ENCODE results near the gene CMTR1.

The CMTR1 gene

DNA sequence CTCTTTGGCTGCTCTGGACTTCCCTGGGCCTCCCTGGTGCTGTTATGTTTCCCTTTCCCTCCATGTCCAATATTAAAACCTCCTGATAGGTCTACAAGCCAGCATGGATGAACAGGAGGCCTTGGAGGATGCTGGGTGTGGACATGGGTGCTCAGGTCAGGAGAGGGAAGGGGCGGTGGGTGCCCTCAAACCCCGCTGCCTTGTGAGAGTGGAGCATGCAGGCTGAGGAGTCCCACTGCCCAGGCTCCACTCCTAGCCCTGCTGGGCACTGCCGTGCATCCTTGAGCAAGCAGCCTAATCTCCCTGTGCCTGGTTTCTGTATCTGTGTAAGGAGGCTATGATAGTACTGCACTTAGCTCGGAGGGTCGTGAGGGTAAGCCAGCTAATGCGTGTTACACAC, 85.1 kb downstream of the CMTR1 start:
- no peaks in the 10 kb centered on the region for H3K36me3 ChIP-seq (ENCODE audit: insufficient read depth, low read depth, low read length)
- no peak overlapping the region for H3K9ac ChIP-seq (ENCODE audit: low read depth, low read length)
- H3K4me3 ChIP-seq (ENCODE audit: low read length), result no peak overlapping the region
- no peaks in the 10 kb centered on the region for H3K9me3 ChIP-seq (ENCODE audit: insufficient read depth, low read depth, low read length)
- peaks cover 34% of the 10 kb centered on the region for H3K4me1 ChIP-seq (ENCODE audit: insufficient read depth, low read length)
- peaks cover 24% of the 10 kb centered on the region for H3K27me3 ChIP-seq (ENCODE audit: insufficient read depth, low read length)
- no peak overlapping the region for H3K27ac ChIP-seq (ENCODE audit: low read length)

DNA sequence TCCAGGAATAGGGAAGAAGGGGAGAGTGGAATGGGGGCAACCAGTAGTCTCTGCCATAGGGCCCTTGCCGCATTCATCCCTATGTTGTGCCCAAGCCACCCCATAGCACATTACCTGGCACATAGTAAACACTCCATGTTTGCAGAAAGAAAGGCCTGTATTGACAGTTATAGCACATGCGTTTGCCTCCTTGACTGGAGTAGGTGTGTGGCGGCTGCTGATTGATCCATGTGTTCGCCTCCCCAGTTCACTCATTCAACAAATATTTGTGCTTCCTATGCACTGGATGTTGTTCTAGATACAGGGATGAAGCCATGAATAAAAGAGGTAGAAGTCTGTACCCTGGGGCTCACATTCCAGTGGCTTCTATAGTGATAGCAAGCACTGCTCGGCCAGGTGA, 86.4 kb downstream of the CMTR1 start:
- Histone ChIP-seq H3K4me1 (ENCODE audit: insufficient read depth, low read length) (peaks cover 21% of the 10 kb centered on the region), H3K9ac (ENCODE audit: low read depth, low read length) (no peak overlapping the region), H3K36me3 (ENCODE audit: insufficient read depth, low read depth, low read length) (no peaks in the 10 kb centered on the region), H3K9me3 (ENCODE audit: insufficient read depth, low read depth, low read length) (no peaks in the 10 kb centered on the region), H3K4me3 (ENCODE audit: low read length) (no peak overlapping the region), H3K27me3 (ENCODE audit: insufficient read depth, low read length) (peaks cover 11% of the 10 kb centered on the region), H3K27ac (ENCODE audit: low read length) (no peak overlapping the region)

DNA sequence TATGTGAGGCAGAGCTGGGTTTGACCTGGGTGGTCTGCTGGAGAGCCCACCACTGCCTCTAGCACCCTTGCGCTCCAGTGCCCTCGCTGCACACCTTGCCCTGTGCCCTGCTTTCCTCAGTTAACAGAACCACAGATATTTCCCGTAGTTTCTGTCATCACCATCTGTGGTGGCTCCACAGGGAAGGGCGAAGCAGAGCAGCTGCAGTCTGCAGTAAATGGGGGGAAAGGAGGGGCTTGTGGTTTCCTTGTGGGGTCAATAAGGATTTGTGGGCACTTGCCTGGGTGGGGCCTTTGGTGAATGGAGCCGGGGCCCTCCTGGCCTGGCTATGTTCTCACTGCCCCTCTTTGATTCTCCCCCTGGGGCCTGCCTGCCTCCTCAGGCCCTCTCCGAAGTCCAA, 87.9 kb downstream of the CMTR1 start:
- no peaks in the 10 kb centered on the region for H3K9me3 ChIP-seq (ENCODE audit: insufficient read depth, low read depth, low read length)
- no peak overlapping the region for H3K9ac ChIP-seq (ENCODE audit: low read depth, low read length)
- no peak overlapping the region for H3K27ac ChIP-seq (ENCODE audit: low read length)
- H3K27me3 ChIP-seq (ENCODE audit: insufficient read depth, low read length), result no peaks in the 10 kb centered on the region
- H3K4me1 ChIP-seq (ENCODE audit: insufficient read depth, low read length), result peaks cover 15% of the 10 kb centered on the region; the same call in 1 of the 2 replicates
- no peak overlapping the region for H3K4me3 ChIP-seq (ENCODE audit: low read length)
- no peaks in the 10 kb centered on the region for H3K36me3 ChIP-seq (ENCODE audit: insufficient read depth, low read depth, low read length)

DNA sequence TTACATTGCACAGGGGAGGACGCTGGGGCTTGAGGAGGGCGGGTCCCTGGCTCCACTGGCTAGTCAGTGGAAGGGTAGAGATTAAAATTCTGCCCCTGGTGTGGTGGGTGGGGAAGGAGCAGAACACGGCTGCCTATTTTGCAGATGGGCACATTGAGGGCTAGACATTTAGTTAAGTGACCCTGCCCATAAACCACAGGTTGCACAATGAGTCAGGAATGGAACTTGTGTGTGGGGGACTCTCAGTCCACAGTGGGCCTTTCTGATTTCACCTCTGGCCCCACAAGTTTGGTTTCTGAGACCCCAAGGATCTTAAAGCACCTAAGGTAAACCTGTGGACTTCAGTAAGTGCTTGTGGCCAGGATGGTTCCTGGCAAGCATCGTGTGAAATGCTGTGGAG, 88.7 kb downstream of the CMTR1 start:
- H3K4me1 ChIP-seq (ENCODE audit: insufficient read depth, low read length), result peaks cover 9% of the 10 kb centered on the region; the same call in 1 of the 2 replicates
- no peak overlapping the region for H3K9ac ChIP-seq (ENCODE audit: low read depth, low read length)
- H3K36me3 ChIP-seq (ENCODE audit: insufficient read depth, low read depth, low read length), result no peaks in the 10 kb centered on the region
- H3K4me3 ChIP-seq (ENCODE audit: low read length), result no peak overlapping the region
- no peaks in the 10 kb centered on the region for H3K27me3 ChIP-seq (ENCODE audit: insufficient read depth, low read length)
- no peaks in the 10 kb centered on the region for H3K9me3 ChIP-seq (ENCODE audit: insufficient read depth, low read depth, low read length)
- H3K27ac ChIP-seq (ENCODE audit: low read length), result no peak overlapping the region

DNA sequence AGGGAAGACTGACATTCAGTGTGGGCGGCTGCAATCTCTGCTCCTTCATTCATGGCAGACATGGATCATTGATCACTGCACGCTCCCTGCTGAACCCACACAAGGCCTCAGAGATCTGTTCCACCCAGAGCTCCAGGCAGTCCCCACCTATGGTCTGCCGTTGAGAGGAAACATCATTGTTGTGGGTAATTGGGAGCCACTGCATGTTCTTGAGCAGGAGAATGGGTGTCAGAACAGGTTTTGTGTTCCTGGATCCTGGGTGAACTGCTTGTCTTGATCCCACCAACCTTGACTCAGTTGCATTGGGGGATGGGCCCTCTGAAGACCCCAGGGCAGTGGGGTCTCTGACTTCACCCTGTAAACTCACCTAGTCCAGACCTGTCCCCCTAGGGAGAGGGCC, 89.8 kb downstream of the CMTR1 start:
- H3K27ac ChIP-seq (ENCODE audit: low read length), result no peak overlapping the region
- H3K36me3 ChIP-seq (ENCODE audit: insufficient read depth, low read depth, low read length), result no peaks in the 10 kb centered on the region
- 0 out of 2 replicates have a peak, but pooled peaks cover 3% of the 10 kb centered on the region for H3K4me1 ChIP-seq (ENCODE audit: insufficient read depth, low read length)
- H3K4me3 ChIP-seq (ENCODE audit: low read length), result no peak overlapping the region
- H3K27me3 ChIP-seq (ENCODE audit: insufficient read depth, low read length), result no peaks in the 10 kb centered on the region
- H3K9ac ChIP-seq (ENCODE audit: low read depth, low read length), result no peak overlapping the region
- no peaks in the 10 kb centered on the region for H3K9me3 ChIP-seq (ENCODE audit: insufficient read depth, low read depth, low read length)

DNA sequence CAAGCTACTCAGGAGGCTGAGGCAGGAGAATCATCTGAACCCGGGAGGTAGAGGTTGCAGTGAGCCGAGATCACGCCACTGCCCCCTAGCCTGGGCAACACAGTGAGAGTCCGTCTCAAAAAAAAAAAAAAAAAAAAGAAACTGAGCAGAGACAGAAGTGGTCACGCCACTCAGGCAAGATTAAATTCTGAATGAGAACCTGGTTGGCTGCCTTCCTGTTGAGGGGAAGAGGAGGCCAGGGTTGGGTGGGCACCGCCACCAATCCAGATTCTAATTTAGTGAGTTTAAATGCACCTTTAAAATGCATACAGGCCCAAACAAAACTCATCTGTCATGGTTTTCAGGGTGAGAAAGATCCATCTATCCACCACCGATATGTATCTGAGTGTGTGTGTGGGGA, 90.4 kb downstream of the CMTR1 start:
- H3K9ac ChIP-seq (ENCODE audit: low read depth, low read length), result no peak overlapping the region
- H3K36me3 ChIP-seq (ENCODE audit: insufficient read depth, low read depth, low read length), result no peaks in the 10 kb centered on the region
- no peak overlapping the region for H3K27ac ChIP-seq (ENCODE audit: low read length)
- H3K27me3 ChIP-seq (ENCODE audit: insufficient read depth, low read length), result no peaks in the 10 kb centered on the region
- 0 out of 2 replicates have a peak, but pooled peaks cover 3% of the 10 kb centered on the region for H3K4me1 ChIP-seq (ENCODE audit: insufficient read depth, low read length)
- H3K4me3 ChIP-seq (ENCODE audit: low read length), result no peak overlapping the region
- no peaks in the 10 kb centered on the region for H3K9me3 ChIP-seq (ENCODE audit: insufficient read depth, low read depth, low read length)

DNA sequence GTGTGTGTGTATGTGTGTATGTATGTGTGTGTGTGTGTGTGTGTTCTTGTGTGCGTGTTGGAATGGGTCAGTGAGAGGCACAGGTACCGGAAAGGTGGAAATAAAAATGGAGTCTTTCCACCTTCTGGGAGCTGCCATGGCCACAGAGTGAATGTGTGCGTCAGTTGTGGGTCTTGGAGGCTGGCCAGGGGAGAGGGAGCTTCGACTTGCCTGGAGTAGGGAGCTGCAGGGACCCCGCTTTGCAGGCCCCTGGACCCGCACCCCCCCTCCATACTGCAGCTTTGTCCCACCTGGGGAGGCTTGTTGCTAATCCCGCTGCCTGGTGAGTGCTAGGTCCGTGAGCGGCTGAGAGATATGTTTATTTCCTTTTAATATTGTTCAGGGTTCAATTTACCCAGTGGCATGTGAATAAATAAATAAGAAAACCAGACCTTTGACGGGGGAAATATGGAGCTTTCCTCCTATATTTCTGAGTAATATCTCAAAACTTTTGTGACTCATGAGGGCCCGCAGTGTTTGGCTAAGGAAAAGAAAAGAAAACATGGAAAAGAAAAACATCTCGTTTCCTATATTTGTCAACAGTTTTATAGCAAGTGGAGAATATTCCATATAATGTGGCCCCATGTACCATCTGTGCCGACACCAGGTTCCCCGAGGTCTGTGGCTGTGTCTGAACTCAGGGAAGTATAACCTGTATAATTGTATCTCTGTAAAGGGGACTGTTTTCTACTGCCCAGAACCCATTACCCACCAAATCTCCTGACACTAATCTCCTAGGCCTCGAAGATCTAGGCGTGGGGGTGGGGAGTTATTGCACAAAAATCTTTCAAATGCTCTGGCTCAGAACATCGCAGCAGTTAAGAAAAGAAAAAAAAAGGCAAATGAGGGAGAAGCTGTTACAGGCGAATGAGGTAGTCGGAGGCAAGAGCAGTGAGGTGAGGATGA, 91.3 kb downstream of the CMTR1 start:
- H3K9me3 ChIP-seq (ENCODE audit: insufficient read depth, low read depth, low read length), result no peaks in the 10 kb centered on the region
- H3K4me1 ChIP-seq (ENCODE audit: insufficient read depth, low read length), result 0 out of 2 replicates have a peak, but pooled peaks cover 3% of the 10 kb centered on the region
- no peak overlapping the region for H3K27ac ChIP-seq (ENCODE audit: low read length)
- H3K36me3 ChIP-seq (ENCODE audit: insufficient read depth, low read depth, low read length), result no peaks in the 10 kb centered on the region
- H3K9ac ChIP-seq (ENCODE audit: low read depth, low read length), result no peak overlapping the region
- no peak overlapping the region for H3K4me3 ChIP-seq (ENCODE audit: low read length)
- H3K27me3 ChIP-seq (ENCODE audit: insufficient read depth, low read length), result no peaks in the 10 kb centered on the region; the same call in 1 of the 2 replicates

DNA sequence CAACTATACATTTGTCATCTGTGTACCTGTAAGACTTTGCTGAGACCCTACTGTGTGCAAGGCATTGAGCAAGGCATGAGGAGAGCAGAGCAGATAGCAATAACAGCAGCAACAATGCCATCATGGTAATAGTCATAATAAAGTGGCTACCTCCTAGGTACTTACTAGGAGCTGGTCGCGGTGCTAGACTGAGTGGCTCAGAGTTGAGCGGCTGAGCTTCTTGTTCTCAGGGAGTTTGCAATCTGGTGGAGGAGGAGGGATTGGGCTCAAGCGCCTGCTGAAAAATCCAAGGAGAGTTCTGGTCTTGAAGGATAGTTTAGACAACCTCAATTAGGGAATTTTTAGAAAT, 91.9 kb downstream of the CMTR1 start:
- Histone ChIP-seq H3K4me3 (ENCODE audit: low read length) (no peak overlapping the region), H3K27me3 (ENCODE audit: insufficient read depth, low read length) (peaks cover 2% of the 10 kb centered on the region; the same call in 1 of the 2 replicates), H3K9ac (ENCODE audit: low read depth, low read length) (no peak overlapping the region), H3K4me1 (ENCODE audit: insufficient read depth, low read length) (0 out of 2 replicates have a peak, but pooled peaks cover 3% of the 10 kb centered on the region), H3K9me3 (ENCODE audit: insufficient read depth, low read depth, low read length) (no peaks in the 10 kb centered on the region), H3K27ac (ENCODE audit: low read length) (no peak overlapping the region), H3K36me3 (ENCODE audit: insufficient read depth, low read depth, low read length) (no peaks in the 10 kb centered on the region)

DNA sequence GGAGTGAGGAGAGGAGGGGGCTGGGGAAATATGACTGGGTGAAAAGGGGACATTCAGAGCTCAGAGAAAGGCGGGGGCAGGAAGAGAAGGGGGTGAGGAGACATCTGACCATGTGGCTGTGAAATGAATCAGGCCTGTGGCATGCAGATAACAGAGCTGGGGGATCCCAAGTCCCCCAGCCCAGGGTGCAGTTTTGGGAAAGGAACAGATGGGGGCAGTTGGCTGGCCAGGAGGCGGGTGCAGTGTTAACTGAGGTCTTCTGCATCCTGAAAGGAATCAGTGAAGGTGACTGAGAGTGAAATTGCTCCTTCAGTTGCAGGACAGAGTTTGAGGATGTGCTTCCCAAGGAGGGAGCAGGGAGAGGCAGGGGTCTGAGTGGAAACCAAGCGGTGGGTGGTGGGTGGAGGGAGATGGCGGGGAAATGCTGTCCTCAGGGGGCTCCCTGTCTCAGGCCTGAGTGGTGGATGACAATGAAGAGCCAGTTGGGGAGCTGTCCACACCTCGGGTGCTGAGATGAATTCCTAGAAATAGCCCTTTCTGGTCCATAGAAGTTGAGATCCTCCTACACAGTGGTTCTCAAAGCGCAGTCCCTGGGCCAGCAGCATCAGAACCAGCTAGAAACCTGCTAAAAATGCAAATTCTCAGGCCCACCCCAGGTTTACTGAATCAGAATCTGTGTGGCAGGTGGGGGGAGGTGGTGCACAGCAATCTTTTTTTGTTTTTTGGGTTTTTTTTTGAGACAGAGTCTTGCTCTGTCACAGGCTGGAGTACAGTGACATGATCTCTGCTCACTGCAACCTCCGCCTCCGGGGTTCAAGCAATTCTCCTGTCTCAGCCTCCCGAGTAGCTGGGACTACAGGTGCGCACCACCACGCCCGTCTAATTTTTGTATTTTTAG, 92.7 kb downstream of the CMTR1 start:
- H3K9ac ChIP-seq (ENCODE audit: low read depth, low read length), result no peak overlapping the region

DNA sequence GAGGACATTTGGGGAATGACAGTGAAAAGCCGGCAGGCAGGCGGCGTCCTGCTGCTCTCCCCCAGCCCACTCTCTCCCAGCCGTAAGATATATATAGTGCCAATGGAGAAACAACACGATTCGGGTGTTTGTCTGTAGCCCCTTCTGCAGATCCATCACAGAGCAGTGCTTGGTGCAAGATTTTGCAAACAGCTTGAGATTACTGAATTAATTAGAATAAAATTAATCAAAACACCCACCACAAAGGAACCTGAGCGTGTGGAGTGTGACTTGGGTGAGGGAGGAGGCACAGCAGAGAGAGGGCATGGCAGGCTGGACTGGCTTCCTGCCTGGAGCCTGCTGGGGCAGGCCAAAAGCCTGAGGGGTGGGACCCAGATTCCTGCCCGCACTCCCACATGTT, 95.5 kb downstream of the CMTR1 start:
- Histone ChIP-seq H3K9me3 (ENCODE audit: insufficient read depth, low read depth, low read length) (no peaks in the 10 kb centered on the region), H3K4me1 (ENCODE audit: insufficient read depth, low read length) (0 out of 2 replicates have a peak, but pooled peaks cover 3% of the 10 kb centered on the region), H3K27me3 (ENCODE audit: insufficient read depth, low read length) (peaks cover 28% of the 10 kb centered on the region), H3K27ac (ENCODE audit: low read length) (no peak overlapping the region), H3K4me3 (ENCODE audit: low read length) (no peak overlapping the region), H3K36me3 (ENCODE audit: insufficient read depth, low read depth, low read length) (no peaks in the 10 kb centered on the region), H3K9ac (ENCODE audit: low read depth, low read length) (no peak overlapping the region)

More for the DNA sequence above, 92.7 kb downstream of the CMTR1 start:
- H3K27ac ChIP-seq (ENCODE audit: low read length), result no peak overlapping the region
- no peaks in the 10 kb centered on the region for H3K36me3 ChIP-seq (ENCODE audit: insufficient read depth, low read depth, low read length)
- H3K4me1 ChIP-seq (ENCODE audit: insufficient read depth, low read length), result 0 out of 2 replicates have a peak, but pooled peaks cover 3% of the 10 kb centered on the region
- H3K9me3 ChIP-seq (ENCODE audit: insufficient read depth, low read depth, low read length), result no peaks in the 10 kb centered on the region
- no peak overlapping the region for H3K4me3 ChIP-seq (ENCODE audit: low read length)
- peaks cover 6% of the 10 kb centered on the region; the same call in 1 of the 2 replicates for H3K27me3 ChIP-seq (ENCODE audit: insufficient read depth, low read length)

DNA sequence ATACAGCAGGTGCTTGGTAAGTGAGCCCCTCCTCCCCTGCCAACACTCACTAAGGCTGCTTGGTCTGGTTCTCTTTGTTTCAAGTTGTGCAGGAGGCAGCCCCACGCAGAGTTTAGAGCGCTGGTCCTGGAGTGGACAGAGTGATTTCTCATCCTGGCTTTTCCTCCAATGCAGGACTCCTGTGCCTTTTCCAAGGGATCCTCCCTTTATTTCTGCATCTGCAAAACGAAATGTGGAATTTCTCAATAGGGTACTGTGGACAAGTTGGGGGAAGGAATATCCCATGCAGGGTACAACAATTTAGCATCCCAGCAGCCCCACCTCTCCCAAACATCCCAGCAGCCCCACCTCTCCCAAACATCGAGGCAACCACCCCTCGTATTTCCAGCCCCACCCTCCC, 97.3 kb downstream of the CMTR1 start:
- Histone ChIP-seq H3K27ac (ENCODE audit: low read length) (no peak overlapping the region), H3K4me3 (ENCODE audit: low read length) (no peak overlapping the region), H3K27me3 (ENCODE audit: insufficient read depth, low read length) (peaks cover 45% of the 10 kb centered on the region), H3K9me3 (ENCODE audit: insufficient read depth, low read depth, low read length) (no peaks in the 10 kb centered on the region), H3K36me3 (ENCODE audit: insufficient read depth, low read depth, low read length) (no peaks in the 10 kb centered on the region), H3K9ac (ENCODE audit: low read depth, low read length) (no peak overlapping the region), H3K4me1 (ENCODE audit: insufficient read depth, low read length) (0 out of 2 replicates have a peak, but pooled peaks cover under 1% of the 10 kb centered on the region)
